Parathyroid adenoma (tissue), 2 donors: ENCODE measurements around the gene LSMEM2.

ENCODE experiments used
- H2AFZ ChIP-seq: fragments of 300-600 bp; sonication (generic); one replicate; pipeline ENCODE4 v1.7.0; 2017; ENCODE audit warnings: antibody characterized with exemption, mild to moderate bottlenecking
- H3K27ac ChIP-seq: fragments of 300-600 bp; sonication (generic); one replicate; pipeline ENCODE4 v1.7.0; 2017
- H3K27me3 ChIP-seq: fragments of 300-600 bp; sonication (generic); one replicate; pipeline ENCODE4 v1.7.0; 2017; ENCODE audit warnings: low read length; ENCODE audit not compliant: control insufficient read depth, insufficient read depth
- H3K36me3 ChIP-seq: fragments of 300-600 bp; sonication (generic); one replicate; pipeline ENCODE4 v1.7.0; 2017; ENCODE audit warnings: low read length; ENCODE audit not compliant: control insufficient read depth, insufficient read depth
- H3K4me1 ChIP-seq: fragments of 300-600 bp; sonication (generic); one replicate; pipeline ENCODE4 v1.7.0; 2017; ENCODE audit warnings: control low read depth
- H3K4me2 ChIP-seq: fragments of 300-600 bp; sonication (generic); one replicate; pipeline ENCODE4 v1.7.0; 2017; ENCODE audit warnings: low read length
- H3K4me3 ChIP-seq: fragments of 300-600 bp; sonication (generic); one replicate; pipeline ENCODE4 v1.7.0; 2017; ENCODE audit warnings: low read depth, low read length
- H3K79me2 ChIP-seq: fragments of 300-600 bp; sonication (generic); one replicate; pipeline ENCODE4 v1.7.0; 2017; ENCODE audit warnings: control low read depth
- H3K9ac ChIP-seq: fragments of 300-600 bp; sonication (generic); one replicate; pipeline ENCODE4 v1.7.0; 2017; ENCODE audit warnings: mild to moderate bottlenecking
- H3K9me3 ChIP-seq: fragments of 300-600 bp; sonication (generic); one replicate; pipeline ENCODE4 v1.7.0; 2017; ENCODE audit warnings: low read length; ENCODE audit not compliant: control insufficient read depth
- TF ChIP-seq, protein P1 (sequence below): fragments of 300-600 bp; sonication (generic); IDR thresholded peaks from one replicate; pipeline ENCODE4 v1.7.0; 2017; ENCODE audit warnings: antibody characterized with exemption, mild to moderate bottlenecking
- donor health status: primary hyperparathyroidism.

Gene LSMEM2

DNA sequence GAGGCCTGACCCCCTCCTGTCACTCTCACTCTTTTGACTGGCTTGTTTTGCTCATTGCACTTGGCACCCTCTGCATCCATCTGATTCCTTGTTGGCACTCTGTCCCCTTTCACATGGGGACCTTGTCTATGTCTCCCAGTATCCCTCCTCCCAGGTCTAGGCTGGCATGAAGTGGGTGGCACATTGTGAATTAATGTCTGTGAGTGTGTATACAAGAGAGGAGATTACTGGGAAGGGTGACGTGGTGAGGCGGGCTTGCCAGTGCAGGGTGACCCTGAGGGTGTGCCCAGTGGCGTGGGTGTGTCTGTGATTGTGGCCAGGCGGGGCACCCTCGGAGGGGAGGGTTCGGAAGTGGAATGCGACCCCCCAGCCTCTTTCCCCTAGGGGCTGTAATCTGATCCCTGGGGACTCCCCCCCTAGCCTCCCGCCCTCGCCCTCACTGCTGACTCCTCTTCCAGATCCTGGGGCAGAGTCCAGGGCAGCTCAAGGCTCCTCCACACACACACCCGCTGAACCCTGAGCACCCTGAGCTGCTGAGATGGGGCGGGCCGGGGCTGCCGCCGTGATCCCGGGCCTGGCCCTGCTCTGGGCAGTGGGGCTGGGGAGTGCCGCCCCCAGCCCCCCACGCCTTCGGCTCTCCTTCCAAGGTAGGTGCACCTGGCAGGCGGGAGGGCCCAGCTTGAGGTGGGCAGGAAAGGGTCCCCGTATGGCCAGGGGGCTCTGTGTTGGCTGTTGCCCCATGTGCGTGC lies 10.0 kb upstream of the LSMEM2 start, which contains the start of gene SEMA3B:
Gene SEMA3B (plus strand): TSS at position 445 of the 749 bp plus-strand sequence. CDS start 94 bp downstream, at position 539.
- peak within 1 kb of the TSS; percentile 38 for H3K4me3 ChIP-seq
- H3K9ac ChIP-seq: peak within 1 kb of the TSS; percentile 35
- peaks cover 8% of the 10 kb centered on the region for H3K79me2 ChIP-seq
- H3K36me3 ChIP-seq: no peaks in the 10 kb centered on the region
- TF ChIP-seq, protein P1, sequence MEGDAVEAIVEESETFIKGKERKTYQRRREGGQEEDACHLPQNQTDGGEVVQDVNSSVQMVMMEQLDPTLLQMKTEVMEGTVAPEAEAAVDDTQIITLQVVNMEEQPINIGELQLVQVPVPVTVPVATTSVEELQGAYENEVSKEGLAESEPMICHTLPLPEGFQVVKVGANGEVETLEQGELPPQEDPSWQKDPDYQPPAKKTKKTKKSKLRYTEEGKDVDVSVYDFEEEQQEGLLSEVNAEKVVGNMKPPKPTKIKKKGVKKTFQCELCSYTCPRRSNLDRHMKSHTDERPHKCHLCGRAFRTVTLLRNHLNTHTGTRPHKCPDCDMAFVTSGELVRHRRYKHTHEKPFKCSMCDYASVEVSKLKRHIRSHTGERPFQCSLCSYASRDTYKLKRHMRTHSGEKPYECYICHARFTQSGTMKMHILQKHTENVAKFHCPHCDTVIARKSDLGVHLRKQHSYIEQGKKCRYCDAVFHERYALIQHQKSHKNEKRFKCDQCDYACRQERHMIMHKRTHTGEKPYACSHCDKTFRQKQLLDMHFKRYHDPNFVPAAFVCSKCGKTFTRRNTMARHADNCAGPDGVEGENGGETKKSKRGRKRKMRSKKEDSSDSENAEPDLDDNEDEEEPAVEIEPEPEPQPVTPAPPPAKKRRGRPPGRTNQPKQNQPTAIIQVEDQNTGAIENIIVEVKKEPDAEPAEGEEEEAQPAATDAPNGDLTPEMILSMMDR: no peak
- no peaks in the 10 kb centered on the region for H3K27me3 ChIP-seq
- no peaks in the 10 kb centered on the region for H3K9me3 ChIP-seq
- peak within 1 kb of the TSS; percentile 41 for H2AFZ ChIP-seq
- H3K27ac ChIP-seq: peak within 1 kb of the TSS; percentile 98
- peaks cover 88% of the 10 kb centered on the region for H3K4me1 ChIP-seq
- H3K4me2 ChIP-seq: peak within 1 kb of the TSS; percentile 63

DNA sequence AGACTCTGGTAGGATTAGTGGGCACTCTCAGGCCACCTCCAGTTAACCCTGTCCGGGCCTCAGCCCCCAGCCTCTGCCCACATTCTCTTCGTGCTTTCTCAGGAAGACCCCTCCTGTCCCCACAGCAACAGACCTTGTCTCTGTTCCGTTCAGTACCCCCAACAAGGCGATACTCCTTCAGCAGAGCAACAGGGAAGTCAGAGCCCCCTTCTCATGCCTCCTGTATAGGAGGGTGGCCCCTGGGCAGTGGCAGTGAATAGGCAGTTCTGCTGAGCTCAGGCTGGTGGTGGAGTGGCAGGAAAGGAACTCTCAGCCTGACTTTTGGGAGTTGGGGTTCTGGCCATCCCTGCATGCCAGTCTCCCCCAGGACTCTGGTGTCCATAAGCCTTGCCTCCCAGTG lies 9.4 kb upstream of the LSMEM2 start:
- H3K79me2 ChIP-seq: peaks cover 10% of the 10 kb centered on the region
- H3K27ac ChIP-seq: peak overlapping the region; percentile 98
- H3K4me2 ChIP-seq: peak overlapping the region; percentile 63
- H3K9me3 ChIP-seq: no peaks in the 10 kb centered on the region
- peak overlapping the region; percentile 41 for H2AFZ ChIP-seq
- peak overlapping the region; percentile 35 for H3K9ac ChIP-seq
- H3K36me3 ChIP-seq: no peaks in the 10 kb centered on the region
- H3K4me3 ChIP-seq: peak overlapping the region; percentile 38
- H3K27me3 ChIP-seq: no peaks in the 10 kb centered on the region
- H3K4me1 ChIP-seq: peaks cover 84% of the 10 kb centered on the region
- TF ChIP-seq, protein P1: no peak

DNA sequence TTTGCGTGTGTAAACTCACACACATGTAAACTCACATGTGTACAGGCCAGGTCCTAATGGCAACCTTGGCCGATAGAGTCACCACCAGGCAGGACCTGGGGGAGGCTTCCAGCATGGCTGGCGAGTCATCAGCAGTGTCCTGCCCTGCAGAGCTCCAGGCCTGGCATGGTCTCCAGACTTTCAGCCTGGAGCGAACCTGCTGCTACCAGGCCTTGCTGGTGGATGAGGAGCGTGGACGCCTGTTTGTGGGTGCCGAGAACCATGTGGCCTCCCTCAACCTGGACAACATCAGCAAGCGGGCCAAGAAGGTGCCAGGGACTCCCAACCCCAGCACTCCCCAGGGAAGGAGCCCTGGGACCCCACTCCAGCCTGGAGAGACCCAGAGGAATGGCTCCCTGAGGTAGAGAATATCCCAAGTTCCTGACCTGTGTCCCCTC lies 8.9 kb upstream of the LSMEM2 start:
- TF ChIP-seq, protein P1: no peak
- H3K27ac ChIP-seq: peak overlapping the region; percentile 98
- H3K4me1 ChIP-seq: peaks cover 81% of the 10 kb centered on the region
- H3K79me2 ChIP-seq: peaks cover 10% of the 10 kb centered on the region
- no peak overlapping the region for H3K4me3 ChIP-seq
- no peaks in the 10 kb centered on the region for H3K9me3 ChIP-seq
- H3K36me3 ChIP-seq: no peaks in the 10 kb centered on the region
- H3K27me3 ChIP-seq: no peaks in the 10 kb centered on the region
- H3K9ac ChIP-seq: no peak overlapping the region
- H3K4me2 ChIP-seq: peak overlapping the region; percentile 63
- H2AFZ ChIP-seq: no peak overlapping the region

DNA sequence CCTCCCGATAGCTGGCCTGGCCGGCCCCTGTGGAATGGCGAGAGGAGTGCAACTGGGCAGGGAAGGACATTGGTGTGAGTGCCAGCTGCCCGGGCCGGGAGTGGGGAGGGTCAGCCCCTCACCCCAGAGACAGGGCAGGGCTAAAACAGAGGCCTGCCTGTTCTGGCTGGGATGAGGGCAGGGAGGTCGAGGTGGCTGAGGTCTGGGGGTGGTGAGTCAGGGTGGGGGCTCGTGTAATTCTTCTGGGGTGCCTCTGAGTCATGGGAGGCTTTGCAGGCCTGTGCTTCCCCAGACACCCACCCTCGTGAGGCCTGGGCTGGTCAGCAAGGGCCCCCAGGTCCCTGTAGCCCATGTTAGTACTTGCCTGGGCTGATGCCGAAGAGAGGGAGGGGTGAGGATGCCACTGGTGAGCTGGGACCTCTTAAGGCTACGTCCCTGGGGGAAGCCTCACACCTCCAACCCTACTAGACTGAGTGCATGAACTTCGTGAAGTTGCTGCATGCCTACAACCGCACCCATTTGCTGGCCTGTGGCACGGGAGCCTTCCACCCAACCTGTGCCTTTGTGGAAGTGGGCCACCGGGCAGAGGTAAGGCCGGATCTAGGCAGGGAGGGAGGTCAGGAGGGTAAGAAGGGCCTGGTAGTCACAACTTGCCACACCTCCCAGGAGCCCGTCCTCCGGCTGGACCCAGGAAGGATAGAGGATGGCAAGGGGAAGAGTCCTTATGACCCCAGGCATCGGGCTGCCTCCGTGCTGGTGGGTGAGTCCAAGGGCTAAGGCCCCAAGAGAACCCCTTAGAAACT lies 8.3 kb upstream of the LSMEM2 start:
- H2AFZ ChIP-seq: peak overlapping the region; percentile 85
- peak overlapping the region; percentile 63 for H3K4me2 ChIP-seq
- peaks cover 10% of the 10 kb centered on the region for H3K79me2 ChIP-seq
- H3K27ac ChIP-seq: peak overlapping the region; percentile 98
- no peaks in the 10 kb centered on the region for H3K27me3 ChIP-seq
- H3K9me3 ChIP-seq: no peaks in the 10 kb centered on the region
- H3K4me1 ChIP-seq: peaks cover 74% of the 10 kb centered on the region
- TF ChIP-seq, protein P1: no peak
- no peaks in the 10 kb centered on the region for H3K36me3 ChIP-seq
- H3K4me3 ChIP-seq: peak overlapping the region; percentile 39
- peak overlapping the region; percentile 81 for H3K9ac ChIP-seq
